H1 (cell line): ENCODE results near the gene NCF4. TPM values are rescaled to one million over a fixed set of nuclear protein-coding genes. Genes with fewer than 3 reads are reported as not detected.

Source experiments
- GTF2F1 ChIP-seq: IDR thresholded peaks from 2 replicates; pipeline ENCODE4 v1.6.1; 2012; ENCODE audit warnings: low read depth, low read length, improper control_type of control experiment, borderline replicate concordance
- HDAC2 ChIP-seq, 2 experiments: fragments of 300-600 bp in 1 of 2; sonication (generic) in 1 of 2; IDR thresholded peaks; 2 replicates each; pipeline ENCODE4 v1.6.1; 2011 to 2012; ENCODE audit warnings: low read depth in 2 of 2, low read length in 2 of 2, mild to moderate bottlenecking in 2 of 2, moderate library complexity in 2 of 2, borderline replicate concordance in 1 of 2, inconsistent platforms in 1 of 2
- KDM4A ChIP-seq: IDR thresholded peaks from one replicate; pipeline ENCODE4 v1.7.1; 2012; ENCODE audit warnings: low read depth, mild to moderate bottlenecking, moderate library complexity, low read length, inconsistent platforms; ENCODE audit not compliant: severe bottlenecking
- POU5F1 ChIP-seq: IDR thresholded peaks from 2 replicates; pipeline ENCODE4 v1.6.1; 2011; ENCODE audit warnings: low read depth, mild to moderate bottlenecking, low read length, moderate library complexity
- YY1 ChIP-seq: IDR thresholded peaks from 2 replicates; pipeline ENCODE4 v1.6.1; 2011; ENCODE audit warnings: low read depth, mild to moderate bottlenecking, low read length
- polyA plus RNA-seq, 7 experiments: library from polyadenylated mRNA; depleted of rRNA in 3 of 7; stranded (reverse) in 5 of 7; unstranded in 2 of 7; fragments of >200 nt in 5 of 7; fragments of 200-250 nt in 2 of 7; gene quantifications; 1 replicate in 5 of 7; 2 replicates in 1 of 7; 4 replicates in 1 of 7; pipeline versions ENCODE4 v1.2.1 to v1.2.3, GENCODE V29; 2011 to 2013; ENCODE audit warnings: missing spikeins in 2 of 7, mixed read lengths in 2 of 7
- total RNA-seq: library from RNA; stranded (reverse); fragmentation: NEBNext Ultra II Directional; extraction: Animal tissue kit (Norgen Biotek cat#: 25700); gene quantifications from 2 replicates; pipeline ENCODE4 v1.2.1, GENCODE V29; 2021
- TF ChIP-seq, protein P1 (sequence below), 3 experiments: IDR thresholded peaks; 1 replicate in 2 of 3; 2 replicates in 1 of 3; pipeline versions ENCODE4 v1.5.1 to v1.6.1; 2011; ENCODE audit warnings: low read length in 3 of 3, mild to moderate bottlenecking in 3 of 3, inconsistent platforms in 2 of 3, low read depth in 1 of 3, moderate library complexity in 1 of 3; ENCODE audit not compliant: insufficient read depth in 1 of 3; ENCODE audit errors: control extremely low read depth in 1 of 3
- TF ChIP-seq, protein P2 (sequence below): fragments of 300-600 bp; sonication (generic); IDR thresholded peaks from 2 replicates; pipeline ENCODE4 v1.7.1; 2012; ENCODE audit warnings: low read length, moderate library complexity, mild to moderate bottlenecking, inconsistent platforms; ENCODE audit not compliant: insufficient replicate concordance

Gene NCF4
- total and polyA plus RNA-seq, 2 of the 8 experiments (the other 6 are each of a cell fraction or from before 2014, with no cell fraction given): 0.20 TPM; not detected in 1

DNA sequence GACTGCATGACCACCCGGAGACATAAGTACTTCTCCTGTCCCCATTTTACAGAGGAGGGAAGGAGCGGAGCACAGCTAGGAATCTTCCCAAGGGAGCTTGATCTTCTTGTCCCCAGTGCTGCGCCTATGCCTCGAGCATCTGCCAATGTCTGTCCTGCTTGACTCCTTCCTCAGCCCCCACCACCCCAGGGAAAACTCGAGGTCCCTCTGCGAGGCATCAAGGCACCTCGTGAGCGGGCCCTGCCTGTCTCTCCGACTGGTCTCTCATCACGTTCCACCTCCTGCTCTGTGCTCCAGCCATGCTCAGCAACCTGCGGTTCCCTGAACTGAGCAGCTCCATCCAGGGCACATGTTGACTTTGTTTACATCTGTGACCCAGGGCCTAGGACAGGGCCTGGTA, 2.5 kb downstream of the NCF4 start (continued):
- TF ChIP-seq, protein P1, sequence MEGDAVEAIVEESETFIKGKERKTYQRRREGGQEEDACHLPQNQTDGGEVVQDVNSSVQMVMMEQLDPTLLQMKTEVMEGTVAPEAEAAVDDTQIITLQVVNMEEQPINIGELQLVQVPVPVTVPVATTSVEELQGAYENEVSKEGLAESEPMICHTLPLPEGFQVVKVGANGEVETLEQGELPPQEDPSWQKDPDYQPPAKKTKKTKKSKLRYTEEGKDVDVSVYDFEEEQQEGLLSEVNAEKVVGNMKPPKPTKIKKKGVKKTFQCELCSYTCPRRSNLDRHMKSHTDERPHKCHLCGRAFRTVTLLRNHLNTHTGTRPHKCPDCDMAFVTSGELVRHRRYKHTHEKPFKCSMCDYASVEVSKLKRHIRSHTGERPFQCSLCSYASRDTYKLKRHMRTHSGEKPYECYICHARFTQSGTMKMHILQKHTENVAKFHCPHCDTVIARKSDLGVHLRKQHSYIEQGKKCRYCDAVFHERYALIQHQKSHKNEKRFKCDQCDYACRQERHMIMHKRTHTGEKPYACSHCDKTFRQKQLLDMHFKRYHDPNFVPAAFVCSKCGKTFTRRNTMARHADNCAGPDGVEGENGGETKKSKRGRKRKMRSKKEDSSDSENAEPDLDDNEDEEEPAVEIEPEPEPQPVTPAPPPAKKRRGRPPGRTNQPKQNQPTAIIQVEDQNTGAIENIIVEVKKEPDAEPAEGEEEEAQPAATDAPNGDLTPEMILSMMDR (IDR thresholded peaks at IDR 0.05; ENCODE audit: control extremely low read depth in 1 of 3, insufficient read depth in 1 of 3, low read depth in 1 of 3, low read length in 3 of 3): no peak
- TF ChIP-seq, protein P2, sequence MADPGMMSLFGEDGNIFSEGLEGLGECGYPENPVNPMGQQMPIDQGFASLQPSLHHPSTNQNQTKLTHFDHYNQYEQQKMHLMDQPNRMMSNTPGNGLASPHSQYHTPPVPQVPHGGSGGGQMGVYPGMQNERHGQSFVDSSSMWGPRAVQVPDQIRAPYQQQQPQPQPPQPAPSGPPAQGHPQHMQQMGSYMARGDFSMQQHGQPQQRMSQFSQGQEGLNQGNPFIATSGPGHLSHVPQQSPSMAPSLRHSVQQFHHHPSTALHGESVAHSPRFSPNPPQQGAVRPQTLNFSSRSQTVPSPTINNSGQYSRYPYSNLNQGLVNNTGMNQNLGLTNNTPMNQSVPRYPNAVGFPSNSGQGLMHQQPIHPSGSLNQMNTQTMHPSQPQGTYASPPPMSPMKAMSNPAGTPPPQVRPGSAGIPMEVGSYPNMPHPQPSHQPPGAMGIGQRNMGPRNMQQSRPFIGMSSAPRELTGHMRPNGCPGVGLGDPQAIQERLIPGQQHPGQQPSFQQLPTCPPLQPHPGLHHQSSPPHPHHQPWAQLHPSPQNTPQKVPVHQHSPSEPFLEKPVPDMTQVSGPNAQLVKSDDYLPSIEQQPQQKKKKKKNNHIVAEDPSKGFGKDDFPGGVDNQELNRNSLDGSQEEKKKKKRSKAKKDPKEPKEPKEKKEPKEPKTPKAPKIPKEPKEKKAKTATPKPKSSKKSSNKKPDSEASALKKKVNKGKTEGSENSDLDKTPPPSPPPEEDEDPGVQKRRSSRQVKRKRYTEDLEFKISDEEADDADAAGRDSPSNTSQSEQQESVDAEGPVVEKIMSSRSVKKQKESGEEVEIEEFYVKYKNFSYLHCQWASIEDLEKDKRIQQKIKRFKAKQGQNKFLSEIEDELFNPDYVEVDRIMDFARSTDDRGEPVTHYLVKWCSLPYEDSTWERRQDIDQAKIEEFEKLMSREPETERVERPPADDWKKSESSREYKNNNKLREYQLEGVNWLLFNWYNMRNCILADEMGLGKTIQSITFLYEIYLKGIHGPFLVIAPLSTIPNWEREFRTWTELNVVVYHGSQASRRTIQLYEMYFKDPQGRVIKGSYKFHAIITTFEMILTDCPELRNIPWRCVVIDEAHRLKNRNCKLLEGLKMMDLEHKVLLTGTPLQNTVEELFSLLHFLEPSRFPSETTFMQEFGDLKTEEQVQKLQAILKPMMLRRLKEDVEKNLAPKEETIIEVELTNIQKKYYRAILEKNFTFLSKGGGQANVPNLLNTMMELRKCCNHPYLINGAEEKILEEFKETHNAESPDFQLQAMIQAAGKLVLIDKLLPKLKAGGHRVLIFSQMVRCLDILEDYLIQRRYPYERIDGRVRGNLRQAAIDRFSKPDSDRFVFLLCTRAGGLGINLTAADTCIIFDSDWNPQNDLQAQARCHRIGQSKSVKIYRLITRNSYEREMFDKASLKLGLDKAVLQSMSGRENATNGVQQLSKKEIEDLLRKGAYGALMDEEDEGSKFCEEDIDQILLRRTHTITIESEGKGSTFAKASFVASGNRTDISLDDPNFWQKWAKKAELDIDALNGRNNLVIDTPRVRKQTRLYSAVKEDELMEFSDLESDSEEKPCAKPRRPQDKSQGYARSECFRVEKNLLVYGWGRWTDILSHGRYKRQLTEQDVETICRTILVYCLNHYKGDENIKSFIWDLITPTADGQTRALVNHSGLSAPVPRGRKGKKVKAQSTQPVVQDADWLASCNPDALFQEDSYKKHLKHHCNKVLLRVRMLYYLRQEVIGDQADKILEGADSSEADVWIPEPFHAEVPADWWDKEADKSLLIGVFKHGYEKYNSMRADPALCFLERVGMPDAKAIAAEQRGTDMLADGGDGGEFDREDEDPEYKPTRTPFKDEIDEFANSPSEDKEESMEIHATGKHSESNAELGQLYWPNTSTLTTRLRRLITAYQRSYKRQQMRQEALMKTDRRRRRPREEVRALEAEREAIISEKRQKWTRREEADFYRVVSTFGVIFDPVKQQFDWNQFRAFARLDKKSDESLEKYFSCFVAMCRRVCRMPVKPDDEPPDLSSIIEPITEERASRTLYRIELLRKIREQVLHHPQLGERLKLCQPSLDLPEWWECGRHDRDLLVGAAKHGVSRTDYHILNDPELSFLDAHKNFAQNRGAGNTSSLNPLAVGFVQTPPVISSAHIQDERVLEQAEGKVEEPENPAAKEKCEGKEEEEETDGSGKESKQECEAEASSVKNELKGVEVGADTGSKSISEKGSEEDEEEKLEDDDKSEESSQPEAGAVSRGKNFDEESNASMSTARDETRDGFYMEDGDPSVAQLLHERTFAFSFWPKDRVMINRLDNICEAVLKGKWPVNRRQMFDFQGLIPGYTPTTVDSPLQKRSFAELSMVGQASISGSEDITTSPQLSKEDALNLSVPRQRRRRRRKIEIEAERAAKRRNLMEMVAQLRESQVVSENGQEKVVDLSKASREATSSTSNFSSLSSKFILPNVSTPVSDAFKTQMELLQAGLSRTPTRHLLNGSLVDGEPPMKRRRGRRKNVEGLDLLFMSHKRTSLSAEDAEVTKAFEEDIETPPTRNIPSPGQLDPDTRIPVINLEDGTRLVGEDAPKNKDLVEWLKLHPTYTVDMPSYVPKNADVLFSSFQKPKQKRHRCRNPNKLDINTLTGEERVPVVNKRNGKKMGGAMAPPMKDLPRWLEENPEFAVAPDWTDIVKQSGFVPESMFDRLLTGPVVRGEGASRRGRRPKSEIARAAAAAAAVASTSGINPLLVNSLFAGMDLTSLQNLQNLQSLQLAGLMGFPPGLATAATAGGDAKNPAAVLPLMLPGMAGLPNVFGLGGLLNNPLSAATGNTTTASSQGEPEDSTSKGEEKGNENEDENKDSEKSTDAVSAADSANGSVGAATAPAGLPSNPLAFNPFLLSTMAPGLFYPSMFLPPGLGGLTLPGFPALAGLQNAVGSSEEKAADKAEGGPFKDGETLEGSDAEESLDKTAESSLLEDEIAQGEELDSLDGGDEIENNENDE: no peak
- TF ChIP-seq KDM4A (no peak), POU5F1 (no peak), HDAC2 (IDR thresholded peaks at IDR 0.05; ENCODE audit: borderline replicate concordance in 1 of 2, low read depth in 2 of 2, low read length in 2 of 2) (no peak), GTF2F1 (no peak), YY1 (no peak)
